Measurements from ENCODE around the gene DGCR2.

The DGCR2 gene

DNA sequence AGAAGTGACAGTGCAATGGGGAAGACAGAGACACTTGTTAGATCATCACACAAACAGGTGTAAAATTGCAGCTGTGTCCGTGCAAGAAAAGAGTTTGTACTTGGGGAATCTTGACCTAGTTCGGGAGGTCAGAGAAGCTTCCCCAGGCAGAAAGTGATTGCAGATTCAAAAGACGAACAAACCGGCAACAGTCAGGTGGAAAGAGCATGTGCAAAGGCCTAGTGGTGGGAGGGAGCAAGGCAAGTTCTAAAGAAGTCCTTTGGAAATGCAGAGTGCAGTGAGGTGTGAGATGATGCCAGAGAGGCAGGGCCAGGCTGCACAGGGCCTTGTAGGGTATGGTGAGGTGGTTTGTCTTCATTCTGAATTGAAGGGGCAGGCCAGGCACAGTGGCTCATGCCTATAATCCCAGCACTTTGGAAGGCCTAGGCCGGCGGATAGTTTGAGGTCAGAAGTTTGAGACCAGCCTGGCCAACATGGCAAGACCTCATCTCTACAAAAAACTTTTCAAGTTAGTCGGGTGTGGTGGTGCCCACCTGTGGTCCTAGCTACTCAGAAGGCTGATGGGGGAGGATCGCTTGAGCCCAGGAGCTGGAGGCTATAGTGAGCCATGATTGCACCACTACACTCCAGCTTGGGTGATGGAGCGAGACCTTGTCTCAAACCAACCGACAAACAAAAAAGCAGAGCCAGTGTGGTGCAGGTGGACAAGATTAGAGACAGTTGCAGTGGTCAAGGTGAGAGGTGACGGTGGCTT is 24.2 kb upstream of the DGCR2 start:
- no peak for DNase-seq

DNA sequence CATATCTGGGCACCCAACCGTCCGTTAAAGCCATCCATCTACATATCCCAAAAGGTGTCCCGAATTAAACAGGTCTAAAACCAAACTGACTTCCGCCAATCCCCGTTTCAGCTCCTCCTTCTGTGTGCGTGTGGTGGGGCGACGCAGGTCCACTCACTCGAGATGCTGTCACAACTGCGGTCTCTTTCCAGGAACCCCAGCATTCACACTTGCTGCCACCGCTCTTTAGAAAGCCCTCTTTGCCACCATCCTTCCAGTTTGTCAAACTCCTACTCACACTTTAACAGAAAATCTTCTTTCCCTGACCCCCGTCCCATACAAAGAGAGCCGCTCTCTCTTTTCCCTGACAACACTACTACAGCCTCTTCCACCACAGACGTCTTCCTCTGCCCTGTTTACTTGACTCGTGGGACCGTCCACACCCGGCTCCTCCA is 21.8 kb upstream of the DGCR2 start:
- peak; percentile 51 for DNase-seq

DNA sequence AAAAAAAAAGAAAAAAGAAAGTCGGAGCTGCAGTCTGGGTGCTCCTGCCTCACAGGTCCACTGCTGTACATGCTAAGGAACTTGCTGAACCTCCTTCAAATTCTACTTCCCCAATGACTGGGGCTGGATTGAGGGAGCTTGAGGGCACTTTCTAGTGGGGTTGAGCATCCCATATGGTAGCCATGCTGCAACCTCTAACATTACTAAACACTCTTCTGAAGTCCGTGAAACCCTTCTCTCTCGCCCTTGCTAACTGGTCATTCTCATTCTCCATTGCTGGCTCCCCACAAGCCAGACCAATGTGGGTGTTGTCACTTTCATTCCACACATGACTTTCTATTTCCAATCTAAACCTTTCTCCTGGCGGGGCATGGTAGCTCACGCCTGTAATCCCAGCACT is 21.0 kb upstream of the DGCR2 start:
- no peak for DNase-seq

DNA sequence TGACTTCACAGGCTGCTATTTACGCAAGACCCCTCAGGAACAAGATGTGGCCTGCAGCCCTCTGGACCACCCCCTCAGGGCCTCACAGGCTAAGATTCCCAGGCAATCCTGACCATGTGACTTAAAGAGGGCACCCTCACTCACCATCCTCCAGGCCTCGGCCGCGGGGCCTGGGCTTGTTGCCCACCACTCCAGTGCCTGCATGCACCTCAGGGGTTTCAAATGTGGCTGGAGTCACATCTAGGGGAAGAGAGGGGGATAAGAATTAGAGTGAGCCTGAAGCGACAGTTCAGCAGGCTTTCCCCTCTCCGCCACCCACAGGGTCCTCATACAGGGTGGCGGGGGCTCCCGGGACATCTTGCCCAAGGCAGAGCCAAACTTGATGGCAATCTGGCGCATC is 20.2 kb upstream of the DGCR2 start:
- no peak for DNase-seq

DNA sequence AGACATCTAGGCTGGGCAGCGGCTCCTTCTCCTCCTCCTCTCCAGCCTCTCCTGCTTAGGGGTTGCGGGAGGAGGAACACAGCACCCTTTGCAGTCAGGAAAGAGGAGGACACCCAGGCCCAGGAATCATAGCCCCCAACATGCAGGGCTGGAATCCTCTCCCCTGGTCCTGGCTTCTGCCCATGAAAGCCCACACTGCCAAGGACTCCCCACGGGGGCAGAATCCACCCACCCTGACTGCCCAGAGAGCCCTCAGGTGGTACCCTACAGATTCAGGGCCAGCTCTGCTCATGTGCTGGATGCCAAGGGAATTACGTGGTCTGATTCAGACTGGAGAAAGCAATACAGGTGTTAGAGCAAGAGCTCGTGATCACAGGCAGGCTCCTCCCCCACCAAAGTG is 17.8 kb upstream of the DGCR2 start:
- DNase-seq: no peak

DNA sequence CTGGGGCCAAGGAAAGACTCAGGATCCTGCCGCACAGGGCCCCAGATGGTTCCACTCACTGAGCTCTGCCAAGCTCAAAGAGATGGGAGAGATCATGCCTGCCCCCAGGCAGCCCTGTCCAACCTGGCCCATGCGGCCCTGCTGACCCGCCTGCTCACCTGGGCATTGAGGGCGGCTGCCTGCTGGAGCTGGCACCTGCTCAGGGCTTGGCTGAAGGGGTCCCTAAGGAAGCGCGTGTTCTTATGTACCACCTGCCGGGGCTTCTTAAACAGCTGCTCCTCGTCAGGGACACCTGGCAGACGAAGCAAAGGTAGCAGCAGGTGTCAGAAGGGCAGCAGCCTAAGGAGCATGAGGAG is 16.8 kb upstream of the DGCR2 start:
- DNase-seq: no peak

DNA sequence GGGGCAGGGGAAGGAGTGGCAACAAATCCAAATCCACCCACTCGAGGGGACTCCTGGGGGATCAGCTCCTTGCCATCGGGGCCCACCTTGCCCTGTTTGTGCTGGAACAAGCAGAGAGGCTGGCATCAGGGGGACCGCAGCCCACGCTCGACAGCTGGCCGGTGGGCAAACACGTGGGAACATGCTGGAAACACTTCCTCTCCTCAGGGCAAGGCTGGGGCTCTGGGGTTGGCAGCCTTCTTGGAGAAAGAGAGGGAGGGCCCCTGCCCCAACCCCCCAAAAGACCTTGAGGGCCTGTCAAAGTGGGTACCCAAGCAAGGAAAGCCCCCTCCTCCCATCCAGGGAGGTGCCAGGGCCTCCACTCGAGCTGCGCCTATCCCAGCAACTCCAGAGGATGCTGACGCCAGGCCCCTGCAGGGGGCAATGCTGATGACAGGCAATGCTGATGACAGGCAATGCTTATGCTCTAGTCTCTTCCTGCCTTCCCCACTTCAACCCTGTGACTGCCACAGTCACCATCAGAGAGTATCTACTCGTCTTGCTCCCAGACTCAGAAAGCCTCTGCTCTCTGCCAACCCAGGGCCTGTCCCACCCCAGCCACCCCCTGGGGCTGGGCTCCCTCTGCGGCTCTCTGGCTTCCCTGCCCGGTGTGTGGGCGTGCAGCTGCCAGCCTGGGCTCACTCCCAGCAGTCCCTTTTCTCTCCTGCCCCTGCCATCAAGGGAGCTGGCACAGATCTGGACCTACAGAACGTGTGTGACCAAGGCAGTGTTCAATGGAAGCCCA is 16.2 kb upstream of the DGCR2 start:
- DNase-seq: no peak

DNA sequence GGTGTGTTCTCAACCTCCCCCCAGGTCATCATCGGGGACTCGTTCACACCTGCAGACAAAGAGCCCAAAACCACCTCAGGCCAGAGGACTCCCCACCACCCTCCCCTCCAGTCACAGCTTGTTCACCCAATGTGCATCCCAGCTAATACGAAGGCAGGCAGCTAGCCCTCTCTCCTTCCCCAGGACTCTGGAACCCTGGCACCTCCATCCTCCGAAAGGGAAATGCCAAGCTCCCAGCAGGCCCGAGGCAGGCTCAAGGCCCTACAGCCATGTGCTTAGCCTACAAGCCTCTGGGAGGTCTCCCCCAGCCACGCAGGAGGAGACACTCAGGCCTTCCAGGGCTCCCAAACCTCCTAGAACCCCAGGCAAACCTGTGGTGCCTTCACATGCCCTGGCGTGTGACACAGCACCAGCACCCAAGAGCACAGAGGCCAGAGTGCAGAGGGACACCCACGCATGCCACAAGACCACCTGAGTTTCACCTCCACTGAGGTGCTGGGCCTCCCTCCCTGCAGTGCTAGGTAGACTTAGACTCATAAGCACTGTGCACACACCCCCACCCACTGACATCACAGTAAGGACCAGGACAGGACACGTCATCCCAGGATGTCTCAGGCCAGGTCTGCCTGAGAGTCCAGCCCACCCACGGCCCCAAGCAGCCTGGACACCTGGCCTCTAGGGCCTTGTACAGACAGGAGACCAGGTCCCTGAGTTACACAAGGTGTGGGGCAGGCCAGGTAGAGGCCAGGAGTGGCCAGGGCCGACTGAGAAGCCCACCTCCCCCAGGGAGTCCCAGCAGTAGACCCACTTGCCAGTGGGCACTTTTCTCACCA is 15.4 kb upstream of the DGCR2 start:
- DNase-seq: no peak

DNA sequence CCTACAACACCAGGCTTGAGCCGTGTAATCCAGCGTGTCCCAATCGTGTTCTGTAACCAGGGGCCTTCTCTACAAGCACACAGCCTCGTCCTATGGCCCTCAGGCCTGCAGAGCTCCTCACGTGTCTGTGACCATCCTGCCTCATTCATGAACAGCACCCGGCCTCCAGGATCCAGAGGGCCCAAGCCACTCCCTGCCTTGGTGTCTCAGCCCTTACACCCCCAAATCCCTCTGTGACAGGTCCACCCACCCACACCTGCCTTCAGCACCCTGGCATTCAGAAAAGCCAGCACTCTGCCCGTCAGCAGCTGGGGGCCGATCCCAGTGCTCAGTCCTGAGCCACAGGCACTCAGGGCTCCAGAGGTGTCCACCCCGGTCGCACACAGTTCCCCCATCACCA is 14.7 kb upstream of the DGCR2 start:
- no peak for DNase-seq

DNA sequence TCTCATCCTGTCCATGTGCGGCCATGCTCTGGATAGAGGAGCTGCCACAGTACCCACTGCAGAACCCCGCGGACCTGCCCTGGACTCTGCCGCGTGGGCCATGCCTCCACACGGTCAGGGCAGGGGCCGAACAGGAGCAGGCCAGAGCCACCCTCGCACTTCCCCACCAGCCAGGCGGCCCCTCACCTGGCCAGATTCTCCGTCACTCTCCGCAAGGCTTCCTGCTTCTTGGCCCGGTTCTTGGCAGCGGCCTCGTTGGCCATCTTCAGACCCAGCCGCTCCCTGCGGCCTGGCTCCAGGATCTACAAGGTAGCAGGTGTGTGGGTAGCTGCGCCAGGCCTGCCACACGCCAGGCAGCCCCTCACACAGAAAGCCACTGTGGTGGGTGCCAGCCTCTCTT is 12.7 kb upstream of the DGCR2 start:
- DNase-seq: no peak

DNA sequence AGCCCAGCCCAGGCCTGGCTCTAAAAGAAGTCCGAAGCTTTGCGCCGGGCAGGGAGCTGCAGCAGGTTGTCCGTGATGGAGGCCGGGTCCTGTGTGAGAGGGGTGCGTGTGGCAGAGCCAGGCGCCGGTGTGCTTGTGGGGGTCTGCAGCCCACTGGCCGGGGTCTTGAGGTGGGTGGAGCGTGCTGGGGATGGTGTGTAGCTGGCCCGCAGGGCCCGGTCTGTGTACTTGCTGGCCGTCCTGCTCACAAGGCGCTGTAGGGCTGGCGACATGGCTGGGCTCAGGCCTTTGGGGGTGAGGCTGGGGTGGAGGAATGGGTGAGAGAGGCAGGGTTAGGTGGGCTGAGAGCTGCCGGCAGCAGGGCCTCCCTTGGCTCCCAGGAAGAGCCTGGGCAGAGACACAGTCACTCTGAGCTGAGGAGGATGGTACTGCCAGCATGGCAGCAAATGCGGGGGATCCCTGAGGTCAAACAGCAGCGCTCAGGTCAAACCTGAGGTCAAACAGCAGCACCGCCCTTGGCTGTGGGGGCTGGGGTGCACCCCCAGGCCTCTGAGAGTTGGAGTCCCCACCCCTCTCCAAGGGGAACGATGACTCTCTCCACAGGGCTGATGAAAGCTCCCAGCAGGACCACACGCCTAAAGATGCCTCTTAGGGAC is 12.1 kb upstream of the DGCR2 start:
- DNase-seq: no peak

DNA sequence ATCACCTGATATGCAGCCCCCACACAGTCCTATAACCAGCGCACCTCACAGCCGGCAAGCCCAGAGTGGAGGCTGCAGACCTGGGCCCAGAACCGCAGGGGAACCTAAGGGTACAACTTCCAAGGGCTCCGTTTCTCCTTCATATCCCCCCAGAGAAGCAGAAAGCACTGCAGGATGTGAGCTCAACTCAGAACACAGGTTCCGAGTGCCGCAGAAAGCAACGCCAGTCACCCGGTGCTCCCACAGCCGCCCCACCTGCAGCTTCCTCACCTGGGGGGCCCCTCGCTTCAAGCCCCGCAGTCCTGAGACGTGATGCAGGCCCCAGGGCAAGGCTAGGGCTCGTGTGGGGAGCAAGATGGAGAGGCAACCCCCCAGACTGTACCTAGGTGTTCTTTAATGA is 11.3 kb upstream of the DGCR2 start:
- DNase-seq: no peak

DNA sequence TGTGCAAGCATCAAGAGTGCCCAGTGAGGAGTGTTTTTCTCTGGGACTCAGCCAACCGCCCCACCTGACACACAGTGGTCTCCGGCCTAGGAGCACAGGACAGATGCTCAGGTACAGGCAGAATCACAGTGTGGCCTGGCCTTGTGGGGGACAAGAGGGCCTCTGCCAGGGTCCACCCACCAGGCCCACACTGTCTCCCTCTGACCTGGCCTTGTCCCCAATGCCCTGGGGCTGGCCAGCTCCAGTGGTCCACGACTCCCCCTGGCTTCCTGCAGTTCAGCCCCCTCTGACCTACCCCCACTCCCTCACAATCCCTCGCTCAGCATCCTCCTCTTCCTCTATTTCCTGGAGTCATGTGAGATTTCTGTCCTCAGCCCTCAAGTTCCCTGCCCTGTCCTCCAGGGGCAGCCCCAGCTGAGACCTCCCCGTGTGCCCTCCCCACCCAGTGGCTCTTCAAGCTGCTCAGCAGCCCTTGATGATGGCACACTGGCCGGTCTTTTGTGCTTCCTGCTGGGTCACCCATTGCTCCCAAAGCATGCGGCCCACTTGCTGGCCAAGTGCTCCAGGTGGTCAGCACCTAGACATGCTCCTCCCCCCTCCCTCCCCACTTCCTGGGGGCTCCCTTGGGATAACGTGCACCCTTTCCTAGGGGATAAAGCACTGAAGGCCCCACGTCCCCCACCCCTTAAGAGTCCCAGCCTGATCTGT is 10.6 kb upstream of the DGCR2 start:
- no peak for DNase-seq

DNA sequence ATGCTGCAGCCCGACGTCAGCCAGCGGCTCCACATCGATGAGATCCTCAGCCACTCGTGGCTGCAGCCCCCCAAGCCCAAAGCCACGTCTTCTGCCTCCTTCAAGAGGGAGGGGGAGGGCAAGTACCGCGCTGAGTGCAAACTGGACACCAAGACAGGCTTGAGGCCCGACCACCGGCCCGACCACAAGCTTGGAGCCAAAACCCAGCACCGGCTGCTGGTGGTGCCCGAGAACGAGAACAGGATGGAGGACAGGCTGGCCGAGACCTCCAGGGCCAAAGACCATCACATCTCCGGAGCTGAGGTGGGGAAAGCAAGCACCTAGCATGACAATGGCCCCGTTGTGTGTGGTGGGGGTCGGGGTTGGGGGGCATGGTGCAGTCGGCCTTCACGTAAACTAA is 9.9 kb upstream of the DGCR2 start:
- DNase-seq: no peak

DNA sequence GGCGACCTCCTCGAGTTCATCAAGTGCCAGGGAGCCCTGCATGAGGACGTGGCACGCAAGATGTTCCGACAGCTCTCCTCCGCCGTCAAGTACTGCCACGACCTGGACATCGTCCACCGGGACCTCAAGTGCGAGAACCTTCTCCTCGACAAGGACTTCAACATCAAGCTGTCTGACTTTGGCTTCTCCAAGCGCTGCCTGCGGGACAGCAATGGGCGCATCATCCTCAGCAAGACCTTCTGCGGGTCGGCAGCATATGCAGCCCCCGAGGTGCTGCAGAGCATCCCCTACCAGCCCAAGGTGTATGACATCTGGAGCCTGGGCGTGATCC is 9.4 kb upstream of the DGCR2 start:
- DNase-seq: no peak

DNA sequence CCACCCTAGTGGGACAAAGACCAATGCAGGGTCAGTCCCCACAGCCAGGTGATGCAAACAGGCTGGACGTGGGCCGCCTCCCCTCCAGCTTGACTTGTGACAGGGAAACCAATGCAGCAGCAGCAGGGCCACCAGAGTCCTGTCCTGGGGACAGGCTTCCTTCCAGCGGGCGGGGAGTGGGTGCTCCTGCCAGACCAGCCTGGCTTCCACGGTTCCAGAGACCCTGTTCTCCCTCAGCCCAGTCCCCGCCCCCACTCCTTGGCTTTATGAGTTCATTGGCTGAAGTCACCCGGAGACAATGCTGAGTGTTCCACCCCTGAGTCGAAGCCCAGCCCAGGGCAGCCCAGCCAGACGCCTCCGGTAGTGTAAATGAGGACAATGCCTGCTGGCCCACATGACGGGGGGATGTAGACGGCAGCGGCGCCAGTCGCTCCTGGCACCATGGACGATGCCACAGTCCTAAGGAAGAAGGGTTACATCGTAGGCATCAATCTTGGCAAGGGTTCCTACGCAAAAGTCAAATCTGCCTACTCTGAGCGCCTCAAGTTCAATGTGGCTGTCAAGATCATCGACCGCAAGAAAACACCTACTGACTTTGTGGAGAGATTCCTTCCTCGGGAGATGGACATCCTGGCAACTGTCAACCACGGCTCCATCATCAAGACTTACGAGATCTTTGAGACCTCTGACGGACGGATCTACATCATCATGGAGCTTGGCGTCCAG is 8.9 kb upstream of the DGCR2 start, which contains the start of gene TSSK2:
Gene TSSK2, plus strand, starts transcription at position 350 of the 726 bp plus-strand sequence. Its CDS starts 92 bp downstream, at position 442.
- DNase-seq: no peak

DNA sequence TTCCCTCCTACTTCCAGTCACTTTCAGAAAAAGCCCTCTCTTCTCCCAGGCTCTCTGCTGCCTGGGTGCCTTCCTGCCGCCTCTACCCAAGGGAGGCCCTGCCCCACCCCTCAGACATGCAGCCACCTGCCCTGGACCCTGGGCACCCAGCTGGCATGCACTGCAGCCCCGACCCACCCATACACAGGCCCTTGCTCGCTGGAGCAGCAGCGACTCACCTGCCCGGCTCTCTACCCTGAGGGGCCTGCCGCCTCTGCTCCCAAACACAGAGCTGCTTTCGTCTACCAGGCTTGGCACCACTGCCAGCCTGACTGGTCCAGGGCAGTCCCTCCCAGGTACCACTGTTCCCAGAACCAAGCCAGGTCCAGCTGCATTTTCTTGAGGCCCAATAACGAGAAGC is 7.7 kb upstream of the DGCR2 start:
- no peak for DNase-seq

DNA sequence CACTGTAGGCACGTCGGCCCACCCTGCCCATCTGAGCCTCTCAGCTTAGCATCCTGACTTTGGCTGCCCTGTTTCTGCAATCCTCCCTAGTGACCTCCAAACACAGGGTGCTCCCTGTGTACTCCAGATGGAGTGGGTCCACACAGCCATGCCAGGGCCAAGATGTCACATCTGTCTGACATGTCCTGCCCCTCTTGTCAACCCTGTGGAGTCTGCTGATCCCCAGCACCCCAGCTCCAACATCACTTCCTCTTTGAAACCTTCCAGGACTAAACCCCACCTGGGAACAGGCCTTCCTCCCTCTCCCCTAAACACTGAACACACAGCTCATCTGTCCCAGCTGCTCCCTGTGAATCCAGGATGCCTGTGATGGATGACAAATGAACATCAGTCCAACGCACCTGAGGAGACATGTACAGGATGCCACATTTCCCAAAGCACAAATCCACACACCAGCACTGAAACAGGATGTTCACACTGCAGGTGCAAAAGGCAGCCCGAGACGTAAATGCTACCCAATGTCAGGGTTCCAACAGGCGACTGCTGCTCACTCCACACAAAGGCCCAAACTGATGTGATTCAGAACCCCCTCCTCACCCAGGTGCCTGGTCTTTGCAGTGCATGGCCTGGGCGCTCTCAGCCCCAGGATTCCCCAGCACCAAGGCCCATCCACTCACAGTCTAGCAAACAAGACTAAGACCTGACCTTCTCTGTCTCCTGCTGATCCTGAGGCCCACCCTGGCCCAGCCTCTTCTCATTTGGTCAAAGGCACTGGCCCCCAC is 6.9 kb upstream of the DGCR2 start:
- DNase-seq: no peak

DNA sequence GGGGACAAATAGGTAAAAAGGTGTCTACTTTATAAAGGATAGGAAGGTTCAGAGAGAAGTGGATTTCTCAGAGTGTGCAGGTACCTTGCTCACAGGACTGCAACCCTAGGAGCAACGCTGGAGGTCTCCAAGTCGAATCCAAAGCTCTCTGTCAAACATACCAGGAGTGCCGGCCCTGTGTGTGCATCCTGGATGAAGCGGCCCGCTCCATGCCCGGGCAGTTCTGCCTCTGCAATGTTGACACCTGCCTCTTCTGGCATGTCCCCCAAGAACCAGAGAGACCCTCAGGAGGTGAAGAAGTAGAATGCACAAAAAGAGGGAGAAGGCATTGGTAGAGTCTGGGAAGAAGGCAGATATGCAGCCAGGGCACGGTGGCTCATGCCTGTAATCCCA is 5.8 kb upstream of the DGCR2 start:
- DNase-seq: no peak

DNA sequence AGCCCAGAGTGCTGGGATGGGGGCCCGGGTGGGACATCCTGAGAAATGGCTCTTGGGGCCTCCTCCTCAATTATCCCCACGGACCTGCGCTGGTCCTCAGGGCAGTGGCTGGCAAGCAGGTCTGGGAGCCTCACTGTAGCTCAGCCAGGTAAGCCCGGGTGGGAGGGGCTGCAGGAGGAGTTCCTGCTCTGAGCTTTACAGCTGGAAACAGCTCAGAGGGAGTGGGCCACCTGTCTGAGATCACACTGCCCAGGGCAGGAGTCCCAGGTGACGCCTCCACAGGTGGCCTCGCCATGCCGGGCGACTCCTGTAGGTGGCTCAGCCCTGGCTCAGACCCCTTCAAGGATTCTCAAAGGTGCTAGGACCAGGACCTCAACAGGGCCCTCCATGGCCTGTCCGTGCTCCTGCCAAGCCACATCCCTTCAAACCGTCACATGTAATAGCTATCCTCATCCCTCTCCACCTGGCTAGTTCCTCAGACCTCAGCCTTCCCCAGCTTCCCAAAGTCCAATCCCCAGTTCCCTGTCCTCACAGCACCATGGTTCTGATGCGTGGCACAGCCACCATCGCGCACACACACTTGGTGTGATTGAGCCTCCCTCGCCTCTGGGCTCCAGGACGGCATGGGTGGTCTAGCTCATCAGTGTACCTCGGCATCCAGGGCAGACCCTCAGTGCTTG is 5.3 kb upstream of the DGCR2 start:
- DNase-seq: no peak
